ENCODE data around the gene PAWR. TPM values are rescaled to one million over a fixed set of nuclear protein-coding genes. Genes with fewer than 3 reads are reported as not detected.

Gene PAWR
- total RNA-seq, 1 donor from 2014 or later = 204 TPM

DNA sequence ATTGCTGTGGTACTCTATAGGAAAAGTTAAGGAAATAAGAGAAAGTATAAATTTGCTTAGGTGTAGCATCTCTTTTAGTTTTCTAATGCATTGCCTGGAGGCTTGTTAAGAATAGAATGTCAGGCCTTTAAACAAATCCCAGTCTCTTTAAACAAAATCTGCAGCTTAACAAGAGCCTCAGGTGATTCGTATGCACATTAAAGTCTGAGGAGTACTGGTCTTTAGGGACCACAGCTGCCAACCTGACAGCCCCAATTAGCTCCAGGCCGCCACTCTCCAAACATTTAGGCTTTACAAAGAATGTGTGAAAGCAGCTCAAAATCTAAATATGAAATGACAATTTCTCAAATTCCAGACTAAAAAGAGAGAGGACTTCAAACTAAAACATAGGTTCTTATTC, 35.7 kb downstream of the PAWR start:
- Mint-ChIP-seq H3K4me3 (ENCODE audit: unreplicated experiment) (no peak overlapping the region), H3K36me3 (ENCODE audit: low read depth, unreplicated experiment) (peaks cover 11% of the 10 kb centered on the region), H3K27me3 (ENCODE audit: low read depth, unreplicated experiment) (no peaks in the 10 kb centered on the region), H3K4me1 (ENCODE audit: low read depth, unreplicated experiment) (peaks cover 8% of the 10 kb centered on the region), H3K27ac (ENCODE audit: unreplicated experiment) (no peak overlapping the region), H3K9me3 (ENCODE audit: unreplicated experiment) (no peaks in the 10 kb centered on the region)
- H3K27me3 ChIP-seq (ENCODE audit: insufficient read depth, low read length) = no peaks in the 10 kb centered on the region
- FAIRE-seq = no peak
- H2AFZ ChIP-seq (ENCODE audit: low read depth, low read length) = no peak overlapping the region
- H3K4me3 ChIP-seq (ENCODE audit: insufficient read depth, low read depth, low read length) = no peak overlapping the region
- H3K4me1 ChIP-seq (ENCODE audit: insufficient read depth, low read length) = no peaks in the 10 kb centered on the region
- no peak for DNase-seq (ENCODE audit: low read depth)
- no peak overlapping the region for H3K27ac ChIP-seq (ENCODE audit: low read depth, low read length)
- H3K9me3 ChIP-seq (ENCODE audit: insufficient read depth, low read depth, low read length) = no peaks in the 10 kb centered on the region
- H3K9ac ChIP-seq (ENCODE audit: low read length) = no peak overlapping the region
- peaks cover 99% of the 10 kb centered on the region for H3K79me2 ChIP-seq (ENCODE audit: insufficient read depth, low read length)
- H3K36me3 ChIP-seq (ENCODE audit: insufficient read depth, low read length) = peaks cover 6% of the 10 kb centered on the region
- H4K20me1 ChIP-seq (ENCODE audit: insufficient read depth, low read length) = peaks cover 69% of the 10 kb centered on the region
- no peak for TF ChIP-seq EZH2 (IDR thresholded peaks at IDR 0.05; ENCODE audit: insufficient read depth, low read length)
- TF ChIP-seq, protein P1, sequence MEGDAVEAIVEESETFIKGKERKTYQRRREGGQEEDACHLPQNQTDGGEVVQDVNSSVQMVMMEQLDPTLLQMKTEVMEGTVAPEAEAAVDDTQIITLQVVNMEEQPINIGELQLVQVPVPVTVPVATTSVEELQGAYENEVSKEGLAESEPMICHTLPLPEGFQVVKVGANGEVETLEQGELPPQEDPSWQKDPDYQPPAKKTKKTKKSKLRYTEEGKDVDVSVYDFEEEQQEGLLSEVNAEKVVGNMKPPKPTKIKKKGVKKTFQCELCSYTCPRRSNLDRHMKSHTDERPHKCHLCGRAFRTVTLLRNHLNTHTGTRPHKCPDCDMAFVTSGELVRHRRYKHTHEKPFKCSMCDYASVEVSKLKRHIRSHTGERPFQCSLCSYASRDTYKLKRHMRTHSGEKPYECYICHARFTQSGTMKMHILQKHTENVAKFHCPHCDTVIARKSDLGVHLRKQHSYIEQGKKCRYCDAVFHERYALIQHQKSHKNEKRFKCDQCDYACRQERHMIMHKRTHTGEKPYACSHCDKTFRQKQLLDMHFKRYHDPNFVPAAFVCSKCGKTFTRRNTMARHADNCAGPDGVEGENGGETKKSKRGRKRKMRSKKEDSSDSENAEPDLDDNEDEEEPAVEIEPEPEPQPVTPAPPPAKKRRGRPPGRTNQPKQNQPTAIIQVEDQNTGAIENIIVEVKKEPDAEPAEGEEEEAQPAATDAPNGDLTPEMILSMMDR (IDR thresholded peaks at IDR 0.05; ENCODE audit: insufficient read depth, low read depth, low read length) = no peak
- no peak overlapping the region for H3K4me2 ChIP-seq (ENCODE audit: low read length)

DNA sequence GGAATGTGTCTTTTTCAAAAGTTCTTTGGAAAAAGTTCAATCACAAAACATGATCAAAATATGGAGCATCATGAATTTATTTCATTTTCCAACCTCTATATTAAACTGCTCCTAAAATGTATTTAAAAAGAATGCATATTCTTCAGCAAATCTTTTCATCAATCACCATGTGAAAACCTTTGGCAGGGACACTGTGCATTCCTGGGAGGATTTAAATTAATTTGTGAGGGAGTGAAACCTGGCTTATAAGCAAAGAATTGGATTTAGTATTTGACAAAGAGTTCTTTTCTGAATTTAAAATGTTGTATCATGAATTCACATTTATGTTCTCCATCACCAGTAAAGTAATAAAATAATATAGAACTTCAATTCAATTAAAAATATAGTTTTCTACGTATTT, 38.2 kb downstream of the PAWR start:
- DNase-seq (ENCODE audit: low read depth) = no peak
- Histone ChIP-seq H3K4me3 (ENCODE audit: insufficient read depth, low read depth, low read length) (no peak overlapping the region), H4K20me1 (ENCODE audit: insufficient read depth, low read length) (peaks cover 77% of the 10 kb centered on the region), H3K79me2 (ENCODE audit: insufficient read depth, low read length) (peaks cover 99% of the 10 kb centered on the region), H3K27ac (ENCODE audit: low read depth, low read length) (no peak overlapping the region), H3K27me3 (ENCODE audit: insufficient read depth, low read length) (no peaks in the 10 kb centered on the region), H3K36me3 (ENCODE audit: insufficient read depth, low read length) (peaks cover 9% of the 10 kb centered on the region), H3K9ac (ENCODE audit: low read length) (no peak overlapping the region), H3K9me3 (ENCODE audit: insufficient read depth, low read depth, low read length) (no peaks in the 10 kb centered on the region), H3K4me2 (ENCODE audit: low read length) (no peak overlapping the region), H3K4me1 (ENCODE audit: insufficient read depth, low read length) (no peaks in the 10 kb centered on the region), H2AFZ (ENCODE audit: low read depth, low read length) (no peak overlapping the region)
- Mint-ChIP-seq H3K9me3 (ENCODE audit: unreplicated experiment) (no peaks in the 10 kb centered on the region), H3K4me1 (ENCODE audit: low read depth, unreplicated experiment) (peaks cover 12% of the 10 kb centered on the region), H3K36me3 (ENCODE audit: low read depth, unreplicated experiment) (peaks cover 11% of the 10 kb centered on the region), H3K4me3 (ENCODE audit: unreplicated experiment) (no peak overlapping the region), H3K27me3 (ENCODE audit: low read depth, unreplicated experiment) (no peaks in the 10 kb centered on the region), H3K27ac (ENCODE audit: unreplicated experiment) (no peak overlapping the region)
- FAIRE-seq = no peak
- TF ChIP-seq EZH2 (IDR thresholded peaks at IDR 0.05; ENCODE audit: insufficient read depth, low read length) = no peak
- TF ChIP-seq, protein P1 (IDR thresholded peaks at IDR 0.05; ENCODE audit: insufficient read depth, low read depth, low read length) = no peak

- peaks cover 12% of the 10 kb centered on the region for H3K4me1 Mint-ChIP-seq (ENCODE audit: low read depth, unreplicated experiment)
- Histone ChIP-seq H3K27me3 (ENCODE audit: insufficient read depth, low read length) (no peaks in the 10 kb centered on the region), H3K4me1 (ENCODE audit: insufficient read depth, low read length) (no peaks in the 10 kb centered on the region), H2AFZ (ENCODE audit: low read depth, low read length) (no peak overlapping the region), H3K27ac (ENCODE audit: low read depth, low read length) (no peak overlapping the region), H3K9ac (ENCODE audit: low read length) (no peak overlapping the region), H3K4me2 (ENCODE audit: low read length) (no peak overlapping the region), H3K36me3 (ENCODE audit: insufficient read depth, low read length) (peaks cover 3% of the 10 kb centered on the region), H3K79me2 (ENCODE audit: insufficient read depth, low read length) (peaks cover 99% of the 10 kb centered on the region), H3K9me3 (ENCODE audit: insufficient read depth, low read depth, low read length) (no peaks in the 10 kb centered on the region), H3K4me3 (ENCODE audit: insufficient read depth, low read depth, low read length) (no peak overlapping the region), H4K20me1 (ENCODE audit: insufficient read depth, low read length) (peaks cover 67% of the 10 kb centered on the region)
- TF ChIP-seq, protein P1 (IDR thresholded peaks at IDR 0.05; ENCODE audit: insufficient read depth, low read depth, low read length) = no peak
- TF ChIP-seq EZH2 (IDR thresholded peaks at IDR 0.05; ENCODE audit: insufficient read depth, low read length) = no peak
- no peak for FAIRE-seq
- no peak for DNase-seq (ENCODE audit: low read depth)
- no peak overlapping the region for H3K27ac Mint-ChIP-seq (ENCODE audit: unreplicated experiment)
- H3K27me3 Mint-ChIP-seq (ENCODE audit: low read depth, unreplicated experiment) = no peaks in the 10 kb centered on the region
- H3K9me3 Mint-ChIP-seq (ENCODE audit: unreplicated experiment) = peaks cover 4% of the 10 kb centered on the region
- no peak overlapping the region for H3K4me3 Mint-ChIP-seq (ENCODE audit: unreplicated experiment)
- peaks cover 16% of the 10 kb centered on the region for H3K36me3 Mint-ChIP-seq (ENCODE audit: low read depth, unreplicated experiment)
Observed at GRCh38 chr12:79650440-79650839, 40.3 kb downstream of the PAWR start.
